ENCODE measurements around the gene GCK. TPM values are rescaled to one million over a fixed set of nuclear protein-coding genes. Genes with fewer than 3 reads are reported as not detected.

The GCK gene
- total RNA-seq, 1 experiment from 2014 or later, result not detected

- Mint-ChIP-seq H3K27me3 (ENCODE audit: insufficient read depth, unreplicated experiment) (no peaks in the 10 kb centered on the region), H3K4me1 (ENCODE audit: insufficient read depth, unreplicated experiment) (peaks cover 26% of the 10 kb centered on the region), H3K36me3 (ENCODE audit: insufficient read depth, unreplicated experiment) (no peaks in the 10 kb centered on the region), H3K4me3 (ENCODE audit: unreplicated experiment) (no peak overlapping the region), H3K27ac (ENCODE audit: low read depth, unreplicated experiment) (no peak overlapping the region), H3K9me3 (ENCODE audit: unreplicated experiment) (no peaks in the 10 kb centered on the region)
- no peak for DNase-seq (ENCODE audit: unreplicated experiment)
- intact Hi-C loops (cut with micrococcal nuclease), result no loop called here
- no peak for TF ChIP-seq CTCF (IDR thresholded peaks at IDR 0.05; ENCODE audit: unreplicated experiment)
- no TSS peak for BruUV-seq (replicated peaks)
- POLR2A ChIA-PET, result no interaction called here
- CTCF ChIA-PET, result interaction anchor here (0.8 kb wide), 1 partner anchor 12 kb away, joined by 3 read pairs; no protein-coding TSS in a partner anchor
Observed at GRCh38 chr7:44227911-44228310, 38.7 kb upstream of the GCK start.

DNA sequence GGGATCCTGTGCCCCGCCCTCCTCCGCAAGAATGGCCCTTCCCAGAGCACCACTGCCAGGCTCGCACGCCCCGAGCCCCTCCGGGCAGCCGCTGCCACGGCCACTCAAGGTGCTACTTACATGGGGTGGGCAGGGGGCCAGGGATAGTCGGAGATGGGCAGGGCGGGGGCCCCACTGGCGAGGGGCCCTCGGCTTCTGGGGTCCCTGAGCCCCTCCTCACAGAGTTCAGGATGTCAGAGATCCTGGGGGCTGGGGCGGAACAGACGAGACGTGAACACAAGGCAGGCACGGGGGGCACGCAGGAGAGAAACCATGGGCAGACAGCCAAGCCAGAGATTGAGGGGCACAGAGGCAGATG is 37.1 kb upstream of the GCK start:
- no TSS peak for BruUV-seq (replicated peaks)
- Mint-ChIP-seq H3K4me1 (ENCODE audit: insufficient read depth, unreplicated experiment) (peaks cover 26% of the 10 kb centered on the region), H3K9me3 (ENCODE audit: unreplicated experiment) (no peaks in the 10 kb centered on the region), H3K4me3 (ENCODE audit: unreplicated experiment) (no peak overlapping the region), H3K27me3 (ENCODE audit: insufficient read depth, unreplicated experiment) (no peaks in the 10 kb centered on the region), H3K36me3 (ENCODE audit: insufficient read depth, unreplicated experiment) (no peaks in the 10 kb centered on the region), H3K27ac (ENCODE audit: low read depth, unreplicated experiment) (no peak overlapping the region)
- ChIA-PET POLR2A (interaction anchor here (0.7 kb wide), 1 partner anchor 308 kb away, joined by 3 read pairs; no protein-coding TSS in a partner anchor), CTCF (interaction anchor here (0.9 kb wide), 1 partner anchor 14 kb away, joined by 7 read pairs; no protein-coding TSS in a partner anchor)
- no peak for DNase-seq (ENCODE audit: unreplicated experiment)
- TF ChIP-seq CTCF (IDR thresholded peaks at IDR 0.05; ENCODE audit: unreplicated experiment), result no peak
- intact Hi-C loops (cut with micrococcal nuclease), result no loop called here

DNA sequence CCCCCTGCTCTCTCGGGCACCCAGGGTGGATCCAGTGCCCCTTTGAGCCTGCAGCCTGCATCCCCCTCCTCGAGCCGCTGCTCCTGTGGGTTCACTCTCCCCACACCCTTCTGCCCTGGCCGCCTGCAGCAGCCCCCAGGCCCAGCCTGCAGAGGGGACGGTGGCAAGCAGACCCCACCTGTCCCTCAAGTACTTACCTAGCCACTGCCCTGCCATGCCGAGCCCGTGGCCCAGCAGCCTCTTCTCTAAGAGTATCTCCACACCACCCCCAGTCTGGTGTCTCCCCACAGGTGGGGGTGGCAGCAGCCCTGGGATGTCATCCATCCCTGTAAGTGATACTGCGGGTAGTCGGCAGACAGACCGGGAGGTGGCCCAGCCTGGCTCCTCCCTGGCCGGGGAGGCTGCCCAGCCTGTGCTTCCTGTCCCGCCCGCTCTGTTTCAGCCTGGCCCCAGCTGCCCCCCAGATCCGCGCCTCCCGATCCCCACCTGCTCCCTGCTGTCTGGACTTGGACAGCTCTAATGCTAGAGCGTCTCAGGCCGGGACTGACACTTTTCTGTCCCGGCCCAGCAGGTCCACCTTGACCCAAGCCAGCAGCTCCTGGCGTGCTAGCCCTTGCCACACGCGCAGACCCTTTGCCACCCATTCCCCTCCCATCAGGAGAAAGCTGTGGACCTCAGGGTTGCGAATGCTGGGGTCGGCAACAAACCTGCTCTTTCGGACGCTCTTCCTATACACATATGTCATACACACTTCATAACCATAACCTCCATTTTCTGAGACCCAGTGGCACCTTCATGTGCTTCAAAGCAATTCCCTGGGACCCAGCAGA is 36.5 kb upstream of the GCK start:
- H3K4me1 Mint-ChIP-seq (ENCODE audit: insufficient read depth, unreplicated experiment), result peaks cover 26% of the 10 kb centered on the region
- no peaks in the 10 kb centered on the region for H3K36me3 Mint-ChIP-seq (ENCODE audit: insufficient read depth, unreplicated experiment)
- H3K4me3 Mint-ChIP-seq (ENCODE audit: unreplicated experiment), result peak overlapping the region; percentile 58
- no peaks in the 10 kb centered on the region for H3K9me3 Mint-ChIP-seq (ENCODE audit: unreplicated experiment)
- ChIA-PET POLR2A (interaction anchor here (0.7 kb wide), 1 partner anchor 309 kb away, joined by 3 read pairs; no protein-coding TSS in a partner anchor), CTCF (interaction anchor here (0.7 to 0.9 kb wide), 2 partner anchors 11 to 15 kb away, joined by 3 to 7 read pairs; no protein-coding TSS in a partner anchor)
- no peak for TF ChIP-seq CTCF (IDR thresholded peaks at IDR 0.05; ENCODE audit: unreplicated experiment)
- BruUV-seq (replicated peaks), result no TSS peak
- H3K27me3 Mint-ChIP-seq (ENCODE audit: insufficient read depth, unreplicated experiment), result no peaks in the 10 kb centered on the region
- peak overlapping the region; percentile 9 for H3K27ac Mint-ChIP-seq (ENCODE audit: low read depth, unreplicated experiment)
- DNase-seq (ENCODE audit: unreplicated experiment), result peak; percentile 35
- intact Hi-C loops (cut with micrococcal nuclease), result no loop called here

DNA sequence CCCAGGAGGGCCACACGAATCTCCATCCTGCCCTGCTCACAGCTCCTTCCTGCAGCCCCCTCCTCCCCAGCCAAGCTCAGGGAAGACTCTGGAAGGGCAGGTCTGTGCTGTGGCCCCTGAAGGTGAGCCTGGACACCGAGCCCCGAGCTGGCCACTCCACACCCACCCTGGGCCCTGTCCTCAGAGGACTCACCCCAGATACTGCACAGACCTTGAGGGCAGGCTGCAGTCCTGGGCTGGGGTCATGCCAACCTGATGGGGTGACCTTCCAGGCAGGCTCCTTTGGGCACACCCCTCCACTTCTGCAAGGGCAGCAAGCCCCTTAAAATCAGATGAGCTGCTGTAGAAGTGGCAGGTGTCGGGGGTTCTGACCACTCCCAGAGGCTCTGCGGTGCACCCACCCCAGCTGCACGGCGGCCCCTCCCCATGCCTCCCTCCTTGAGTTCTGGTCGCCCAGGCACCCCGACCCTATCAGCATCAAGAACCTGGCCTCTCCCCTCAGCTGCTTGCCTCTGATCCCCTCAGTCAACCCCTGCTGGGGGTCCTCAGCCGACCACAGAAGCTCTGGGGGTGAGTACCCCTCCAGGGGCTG is 35.8 kb upstream of the GCK start:
- no peaks in the 10 kb centered on the region for H3K27me3 Mint-ChIP-seq (ENCODE audit: insufficient read depth, unreplicated experiment)
- ChIA-PET POLR2A (interaction anchor here (0.9 kb wide), 1 partner anchor 10 kb away, joined by 3 read pairs; no protein-coding TSS in a partner anchor), CTCF (interaction anchor here (0.6 to 1.3 kb wide), 5 partner anchors 10 to 336 kb away, joined by 3 to 7 read pairs (median 3); partner anchors contain the start of gene NUDCD3)
- intact Hi-C loops (cut with micrococcal nuclease), result no loop called here
- H3K4me1 Mint-ChIP-seq (ENCODE audit: insufficient read depth, unreplicated experiment), result peaks cover 26% of the 10 kb centered on the region
- peak overlapping the region; percentile 9 for H3K27ac Mint-ChIP-seq (ENCODE audit: low read depth, unreplicated experiment)
- H3K9me3 Mint-ChIP-seq (ENCODE audit: unreplicated experiment), result no peaks in the 10 kb centered on the region
- BruUV-seq (replicated peaks), result no TSS peak
- H3K36me3 Mint-ChIP-seq (ENCODE audit: insufficient read depth, unreplicated experiment), result peaks cover 2% of the 10 kb centered on the region
- peak overlapping the region; percentile 58 for H3K4me3 Mint-ChIP-seq (ENCODE audit: unreplicated experiment)
- no peak for TF ChIP-seq CTCF (IDR thresholded peaks at IDR 0.05; ENCODE audit: unreplicated experiment)
- no peak for DNase-seq (ENCODE audit: unreplicated experiment)
